Amniotic epithelial cell (primary cell): Measurements from ENCODE around the gene OMD.
"Not testable (repeated sequence)": the region's sequence is repeated elsewhere in the genome, so short reads cannot be mapped to it uniquely, and the experiment has no call there.

Source experiments
- DNase-seq: peaks from one replicate; pipeline ENCODE4 v3.0.0-alpha.2; 2010; ENCODE audit warnings: low read depth

The OMD gene

DNA sequence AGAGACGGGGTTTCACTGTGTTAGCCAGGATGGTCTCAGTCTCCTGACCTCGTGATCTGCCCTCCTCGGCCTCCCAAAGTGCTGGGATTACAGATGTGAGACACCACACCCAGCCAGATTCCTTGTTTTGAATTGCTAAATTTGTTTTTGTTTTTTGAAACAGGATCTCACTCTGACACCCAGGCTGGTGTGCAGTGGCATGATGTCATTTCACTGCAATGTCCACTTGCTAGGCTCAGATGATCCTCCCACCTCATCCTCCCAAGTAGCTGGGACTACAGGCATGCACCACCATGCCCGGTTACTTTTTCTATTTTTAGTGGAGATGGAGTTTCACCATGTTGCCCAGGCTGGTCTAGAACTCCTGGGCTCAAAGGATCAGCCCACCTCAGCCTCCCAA lies 13.1 kb downstream of the OMD start:
- not testable (repeated sequence) for DNase-seq

DNA sequence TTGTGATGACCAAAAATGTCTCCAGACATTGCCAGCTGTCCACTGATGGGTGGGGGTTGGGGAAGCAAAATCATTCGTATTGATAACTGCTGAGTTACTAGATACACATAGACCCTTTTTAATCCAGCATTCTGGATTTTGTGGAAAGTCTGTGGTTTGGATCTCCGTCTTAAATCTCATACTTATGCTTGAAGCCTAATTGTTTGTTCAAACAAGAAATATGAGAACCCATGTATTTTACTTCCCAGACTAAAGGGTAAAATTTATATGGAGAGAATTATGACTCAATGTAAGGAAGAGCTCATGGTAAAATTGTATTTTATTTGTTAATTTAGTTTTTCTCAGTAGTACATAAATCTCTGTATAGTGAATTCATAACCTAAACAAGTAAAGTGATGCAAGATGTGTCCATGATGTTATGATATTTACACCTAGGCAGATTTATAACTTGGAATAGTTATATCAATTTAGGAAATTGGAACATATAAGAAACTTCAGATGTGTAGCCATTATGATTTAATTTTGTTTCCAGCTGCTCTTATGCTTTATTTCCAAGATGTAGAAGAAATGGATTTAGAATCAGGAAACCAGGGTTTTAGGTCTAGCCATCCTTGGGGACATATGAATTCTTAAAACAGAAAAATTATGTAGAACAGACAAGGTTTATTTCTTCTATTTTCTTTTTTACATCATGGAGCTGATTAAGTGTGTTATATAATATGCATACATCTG lies 15.4 kb downstream of the OMD start:
- no peak for DNase-seq

DNA sequence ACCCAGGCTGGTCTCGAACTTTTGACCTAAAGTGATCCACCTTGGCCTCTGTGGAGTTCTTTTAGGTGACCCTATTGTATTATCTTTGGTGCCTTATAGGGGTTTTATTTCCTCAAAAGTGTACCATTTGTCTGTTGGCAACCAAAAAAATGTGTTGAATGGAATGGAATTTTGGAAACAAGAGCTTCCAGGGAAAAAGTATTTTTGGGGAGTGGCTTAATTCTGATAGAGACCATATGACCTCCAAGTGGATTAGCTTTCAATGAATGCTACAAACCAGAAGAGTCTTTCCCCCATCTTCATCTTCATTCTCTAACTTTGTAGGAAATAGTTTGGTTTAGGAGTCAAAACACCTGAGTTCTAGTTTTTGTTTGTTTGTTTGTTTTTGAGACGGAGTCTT lies 16.5 kb downstream of the OMD start:
- no peak for DNase-seq

GRCh38 chr9:92406477-92406876 lies 17.8 kb downstream of the OMD start:
- DNase-seq: peak; percentile 60

DNA sequence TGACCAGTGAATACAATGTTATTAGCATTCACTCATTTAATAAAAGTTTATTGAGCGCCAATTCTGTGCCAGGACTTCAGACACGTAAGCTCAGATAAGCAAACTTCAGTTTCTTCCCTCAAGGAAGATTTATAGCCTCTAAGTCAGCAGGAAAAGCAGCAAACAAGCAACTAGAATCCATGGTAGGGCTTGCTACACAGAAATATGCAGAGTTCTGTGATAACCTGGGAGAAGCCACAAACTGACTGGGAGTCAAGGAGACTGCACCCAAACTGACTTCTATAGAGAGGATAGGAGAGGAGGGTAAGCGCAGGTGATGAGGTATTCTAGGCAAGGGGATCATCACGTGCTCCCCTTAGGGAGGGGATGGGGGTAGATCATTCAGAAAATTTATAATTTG lies 18.5 kb downstream of the OMD start:
- DNase-seq: peak; percentile 76

- no peak for DNase-seq
These were observed 20.0 kb downstream of the OMD start, which contains the start of gene OGN for GRCh38 chr9:92404042-92404836. Gene OGN, minus strand, starts transcription at chr9:92404578. Its CDS starts 1,171 bp downstream, at chr9:92403407.

DNA sequence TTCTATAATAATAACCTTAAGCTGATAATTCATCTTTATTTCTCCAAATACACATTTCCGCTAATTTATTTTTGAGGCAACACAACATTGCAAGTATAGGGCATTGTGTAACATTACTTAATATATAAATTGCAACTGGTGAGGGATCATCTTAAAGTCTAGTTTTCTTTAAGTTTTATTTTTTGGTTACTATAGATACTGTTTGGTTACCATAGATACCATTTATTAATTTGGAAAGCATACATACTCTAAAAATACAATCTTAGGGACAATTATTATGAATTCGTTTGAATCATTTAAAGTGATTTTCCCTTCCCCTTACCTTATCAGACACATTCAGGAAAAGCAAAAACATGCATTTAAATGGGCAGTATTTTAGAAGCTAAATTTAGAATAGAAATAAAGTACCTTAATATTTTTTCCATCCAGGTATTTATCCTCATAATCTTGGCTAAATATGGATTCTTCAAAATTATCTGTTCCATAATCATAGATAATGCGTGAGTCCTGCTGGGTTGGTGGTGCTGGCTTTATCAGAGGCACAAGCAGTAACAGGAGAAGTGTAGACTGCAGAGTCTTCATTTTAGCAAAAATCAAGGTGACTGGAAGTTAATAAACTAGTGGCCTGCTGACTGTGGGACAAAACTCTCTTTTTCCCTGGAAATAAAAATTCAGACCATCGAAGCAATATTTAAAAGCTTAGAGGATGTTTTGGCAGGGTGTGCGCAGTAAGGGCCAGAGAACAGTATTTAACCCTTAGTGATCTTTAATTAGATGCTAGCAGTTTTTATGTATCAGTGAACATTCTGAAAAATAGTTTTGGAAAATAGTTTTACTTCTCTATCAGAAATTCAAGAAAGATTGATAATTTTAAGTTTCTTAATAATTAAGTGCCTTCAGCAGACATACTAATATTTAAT lies 21.2 kb downstream of the OMD start:
- no peak for DNase-seq

- no peak for DNase-seq
These were observed 21.9 kb downstream of the OMD start for GRCh38 chr9:92402360-92402759.

DNA sequence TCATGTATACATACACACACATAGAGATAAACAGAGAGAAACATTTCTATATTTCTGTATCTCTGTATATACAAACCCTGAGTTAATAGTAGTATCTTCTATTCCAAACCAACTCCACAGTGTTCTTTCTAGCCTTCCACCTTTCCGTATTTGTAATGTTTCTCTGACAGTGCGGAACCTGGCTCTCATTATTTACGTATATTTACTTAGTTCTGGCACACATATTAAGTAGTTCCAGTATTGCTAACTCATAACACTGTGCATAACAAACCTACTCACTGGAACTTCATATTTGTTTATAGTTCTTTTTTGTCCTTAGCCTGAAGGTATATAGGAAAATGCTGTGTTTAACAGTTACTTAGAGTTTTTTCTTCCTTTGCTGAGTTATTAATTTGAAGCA lies 26.4 kb downstream of the OMD start:
- DNase-seq: no peak

DNA sequence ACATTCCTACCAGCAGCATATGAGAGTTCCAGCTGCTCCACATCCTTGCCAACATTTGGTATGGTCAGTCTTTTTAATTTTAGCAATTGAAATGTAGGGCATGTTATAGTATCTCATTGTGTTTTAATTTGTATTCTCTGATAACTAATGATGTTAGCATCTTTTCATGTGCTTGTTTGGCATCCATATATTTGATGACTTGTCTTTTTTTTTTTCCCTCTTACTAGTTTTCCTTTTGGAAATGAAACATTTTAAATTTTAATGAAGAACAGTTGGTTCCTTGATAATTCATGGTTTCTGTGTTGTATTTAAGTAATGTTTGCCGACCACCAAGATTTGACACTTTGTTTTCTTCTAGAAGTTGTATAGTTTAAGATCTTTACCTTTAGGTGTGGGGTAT lies 28.7 kb downstream of the OMD start:
- no peak for DNase-seq

- DNase-seq: no peak
These were observed 30.6 kb downstream of the OMD start for GRCh38 chr9:92393686-92394085.

- no peak for DNase-seq
These were observed 31.6 kb downstream of the OMD start for GRCh38 chr9:92392690-92393089.

DNA sequence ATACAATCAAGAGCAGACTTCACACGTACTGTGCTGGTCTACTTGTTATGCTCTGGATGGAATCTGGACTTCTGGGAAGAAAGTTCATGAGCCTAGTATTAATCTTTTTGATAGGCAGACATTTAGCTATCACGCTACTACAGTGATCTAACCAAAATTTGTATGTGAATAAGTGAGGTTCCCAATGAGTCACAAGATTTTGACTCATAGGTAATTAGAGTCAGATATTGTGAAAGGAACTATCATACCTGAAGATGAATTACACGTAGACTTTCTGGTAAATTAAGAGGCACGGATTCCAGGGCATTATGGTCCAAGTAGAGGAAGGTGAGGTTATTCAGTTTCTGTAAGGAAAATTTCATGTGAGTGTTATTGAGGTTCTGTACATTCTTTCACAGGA lies 38.3 kb downstream of the OMD start:
- peak; percentile 54 for DNase-seq

GRCh38 chr9:92385477-92385876 lies 38.8 kb downstream of the OMD start:
- DNase-seq: no peak

DNA sequence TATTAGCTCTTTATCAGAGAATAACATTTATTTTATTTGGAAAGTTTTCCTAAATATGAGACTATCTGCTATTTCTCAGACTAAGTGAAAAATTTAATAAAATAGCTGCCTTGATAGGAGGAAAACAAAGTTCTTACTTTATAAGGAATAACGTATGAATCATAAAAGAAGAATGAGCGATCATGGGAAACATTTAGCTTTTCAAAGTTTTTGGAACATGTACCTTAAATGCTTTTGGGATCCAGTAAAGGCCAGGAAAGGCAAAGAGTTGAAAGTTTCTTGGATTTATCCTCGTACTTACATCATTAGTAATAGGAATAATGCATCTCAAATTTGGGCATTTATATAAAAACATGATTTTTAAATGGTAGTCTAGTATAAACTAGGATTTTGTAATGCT lies 39.3 kb downstream of the OMD start:
- DNase-seq: no peak

GRCh38 chr9:92384375-92384774 lies 39.9 kb downstream of the OMD start:
- peak; percentile 51 for DNase-seq

GRCh38 chr9:92381775-92382174 lies 42.5 kb downstream of the OMD start:
- DNase-seq: no peak

- no peak for DNase-seq
These were observed 43.7 kb downstream of the OMD start for GRCh38 chr9:92380603-92381002.

GRCh38 chr9:92378865-92379560 lies 45.3 kb downstream of the OMD start:
- no peak for DNase-seq

GRCh38 chr9:92377876-92378275 lies 46.4 kb downstream of the OMD start:
- no peak for DNase-seq

DNA sequence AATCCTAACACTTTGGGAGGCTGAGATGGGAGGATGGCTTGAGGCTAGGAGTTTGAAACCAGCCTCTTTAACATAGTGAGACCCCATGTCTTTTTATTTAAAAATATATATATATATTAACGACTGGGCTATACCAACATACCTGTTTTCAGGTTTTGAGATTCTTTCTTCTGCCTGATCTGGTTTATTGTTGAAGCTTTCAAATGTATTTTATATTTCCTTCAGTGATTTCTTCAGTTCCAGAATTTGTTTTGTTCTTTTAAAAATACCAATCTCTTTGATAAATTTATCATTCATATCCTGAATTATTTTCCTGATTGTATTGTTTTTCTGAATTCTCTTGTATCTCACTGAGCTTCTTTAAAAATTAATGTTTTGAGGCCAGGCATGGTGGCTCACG lies 51.1 kb downstream of the OMD start:
- no peak for DNase-seq

DNA sequence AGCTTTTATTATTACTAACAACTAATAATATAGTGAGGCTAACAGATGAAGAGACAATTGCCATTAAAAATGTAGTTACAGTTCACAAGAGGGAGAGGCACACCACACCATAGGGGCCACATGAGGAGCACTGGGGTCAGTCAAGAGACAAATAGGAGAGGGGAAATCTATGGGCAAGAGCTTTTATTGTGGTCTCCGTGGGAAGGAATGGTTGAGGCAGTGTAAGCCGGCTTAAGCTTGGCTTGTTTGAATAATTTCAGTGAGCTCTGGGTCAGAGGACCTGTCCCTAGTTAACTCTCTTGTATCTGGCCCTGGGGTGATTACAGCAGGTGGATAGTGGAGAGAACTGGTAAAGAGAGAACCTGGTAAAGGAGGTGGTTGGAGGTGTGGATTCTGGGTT lies 55.2 kb downstream of the OMD start:
- DNase-seq: no peak
